ENCODE results near the gene SHCBP1L. TPM values are rescaled to one million over a fixed set of nuclear protein-coding genes. Genes with fewer than 3 reads are reported as not detected.

SHCBP1L gene
- polyA plus RNA-seq, 6 donors from 2014 or later, result not detected

GRCh38 chr1:182974506-182975191 is 21.7 kb upstream of the SHCBP1L start:
- no peaks in the 10 kb centered on the region for H3K9me3 Mint-ChIP-seq
- no peak overlapping the region for H3K4me3 Mint-ChIP-seq
- H3K27me3 Mint-ChIP-seq, result no peaks in the 10 kb centered on the region
- H3K4me1 Mint-ChIP-seq, result no peaks in the 10 kb centered on the region
- no peaks in the 10 kb centered on the region for H3K36me3 Mint-ChIP-seq
- DNase-seq (no peak), ATAC-seq (ENCODE audit: low read depth in 2 of 2) (no peak)
- peak overlapping the region in 1 of 6 donors; percentile 3 for H3K27ac Mint-ChIP-seq

DNA sequence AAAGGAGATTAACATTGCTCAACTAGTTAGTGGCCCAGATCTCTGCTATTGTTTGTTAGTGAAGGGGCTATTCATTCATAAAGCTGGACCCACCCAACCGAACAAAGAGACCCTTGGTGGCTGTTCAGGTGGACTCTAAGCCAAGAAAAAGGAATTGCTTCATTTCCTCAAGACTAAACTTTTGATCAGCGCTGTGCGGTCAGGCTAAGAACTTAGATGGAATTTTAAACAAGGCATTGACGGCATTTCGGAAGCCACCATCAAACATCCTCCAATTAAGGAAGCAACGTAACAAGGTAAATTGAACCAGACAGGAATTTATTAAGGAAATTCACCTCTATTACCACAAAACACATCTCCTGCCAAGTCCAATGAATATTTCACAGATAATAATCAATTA is 19.9 kb upstream of the SHCBP1L start:
- ATAC-seq (ENCODE audit: low read depth in 2 of 2) (no peak), DNase-seq (no peak)
- H3K4me1 Mint-ChIP-seq, result no peaks in the 10 kb centered on the region
- peaks cover 0 to 6% (median 0%) of the 10 kb centered on the region in 3 donors for H3K27me3 Mint-ChIP-seq
- H3K4me3 Mint-ChIP-seq, result no peak overlapping the region
- no peaks in the 10 kb centered on the region for H3K36me3 Mint-ChIP-seq
- H3K27ac Mint-ChIP-seq, result no peak overlapping the region
- no peaks in the 10 kb centered on the region for H3K9me3 Mint-ChIP-seq

DNA sequence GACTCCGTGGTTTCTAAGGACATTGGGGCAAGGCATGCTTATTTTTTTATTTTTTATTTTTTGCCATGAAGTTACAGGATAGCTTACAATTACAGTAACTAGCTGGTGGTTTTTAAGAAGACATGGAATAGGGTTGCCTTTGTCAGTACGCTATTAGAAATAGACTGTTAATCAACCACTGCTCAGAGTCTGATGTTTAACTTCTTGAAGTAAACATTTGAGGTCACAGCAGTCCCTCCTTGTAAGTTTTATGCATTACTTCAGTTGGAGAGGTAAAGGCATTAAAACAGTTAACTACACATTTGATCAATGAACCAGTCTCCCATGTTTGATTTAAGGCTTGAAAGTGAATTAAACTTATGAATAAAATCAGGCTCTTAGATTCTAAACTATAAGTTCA is 19.3 kb upstream of the SHCBP1L start:
- peaks cover 0 to 6% (median 0%) of the 10 kb centered on the region in 3 donors for H3K27me3 Mint-ChIP-seq
- DNase-seq, result no peak
- ATAC-seq (ENCODE audit: low read depth in 2 of 2), result no peak
- no peak overlapping the region for H3K27ac Mint-ChIP-seq
- no peaks in the 10 kb centered on the region for H3K4me1 Mint-ChIP-seq
- no peak overlapping the region for H3K4me3 Mint-ChIP-seq
- no peaks in the 10 kb centered on the region for H3K36me3 Mint-ChIP-seq
- H3K9me3 Mint-ChIP-seq, result no peaks in the 10 kb centered on the region

GRCh38 chr1:182971219-182971618 is 18.3 kb upstream of the SHCBP1L start:
- Mint-ChIP-seq H3K27ac (no peak overlapping the region), H3K4me1 (no peaks in the 10 kb centered on the region), H3K4me3 (no peak overlapping the region), H3K9me3 (no peaks in the 10 kb centered on the region), H3K27me3 (peaks cover 0 to 6% (median 0%) of the 10 kb centered on the region in 3 donors), H3K36me3 (no peaks in the 10 kb centered on the region)
- ATAC-seq (ENCODE audit: low read depth in 2 of 2) (no peak), DNase-seq (no peak)

- no peaks in the 10 kb centered on the region for H3K9me3 Mint-ChIP-seq
- ATAC-seq (ENCODE audit: low read depth in 2 of 2), result no peak
- H3K4me1 Mint-ChIP-seq, result no peaks in the 10 kb centered on the region
- no peak overlapping the region for H3K27ac Mint-ChIP-seq
- peaks cover 0 to 6% (median 0%) of the 10 kb centered on the region in 3 donors for H3K27me3 Mint-ChIP-seq
- no peak for DNase-seq
- H3K36me3 Mint-ChIP-seq, result no peaks in the 10 kb centered on the region
- no peak overlapping the region for H3K4me3 Mint-ChIP-seq
These were observed 16.1 kb upstream of the SHCBP1L start for GRCh38 chr1:182968836-182969734.

- Mint-ChIP-seq H3K27ac (peak overlapping the region in 1 of 6 donors; percentile 58), H3K9me3 (no peaks in the 10 kb centered on the region), H3K27me3 (peaks cover 0 to 6% (median 0%) of the 10 kb centered on the region in 3 donors), H3K4me3 (no peak overlapping the region), H3K36me3 (no peaks in the 10 kb centered on the region), H3K4me1 (no peaks in the 10 kb centered on the region)
- DNase-seq, result no peak
- no peak for ATAC-seq (ENCODE audit: low read depth in 2 of 2)
These were observed 15.3 kb upstream of the SHCBP1L start for GRCh38 chr1:182968151-182968741.

DNA sequence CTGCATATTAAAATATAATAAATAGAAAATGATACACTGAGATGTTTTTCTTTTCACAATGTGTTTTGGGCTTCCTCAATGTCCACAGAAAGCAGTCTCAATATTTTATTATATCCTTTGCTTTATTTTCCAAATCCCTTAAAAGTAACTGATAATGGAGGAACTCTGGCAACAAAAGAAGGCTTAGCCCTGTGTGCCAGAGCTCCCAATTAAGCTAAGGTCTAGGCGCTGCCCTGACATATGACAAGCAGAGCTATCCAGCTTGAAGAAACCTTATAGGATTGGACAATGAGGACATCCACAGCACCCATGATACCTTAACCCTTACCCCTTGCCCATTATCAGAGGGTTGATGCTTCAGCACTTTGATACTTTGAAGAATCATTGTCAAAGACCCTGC is 12.9 kb upstream of the SHCBP1L start:
- ATAC-seq (ENCODE audit: low read depth in 2 of 2), result no peak
- Mint-ChIP-seq H3K4me3 (no peak overlapping the region), H3K36me3 (no peaks in the 10 kb centered on the region), H3K9me3 (no peaks in the 10 kb centered on the region), H3K27me3 (peaks cover 0 to 6% (median 0%) of the 10 kb centered on the region in 3 donors), H3K4me1 (peaks cover 7 to 10% (median 9%) of the 10 kb centered on the region in 3 donors), H3K27ac (no peak overlapping the region)
- DNase-seq, result no peak

DNA sequence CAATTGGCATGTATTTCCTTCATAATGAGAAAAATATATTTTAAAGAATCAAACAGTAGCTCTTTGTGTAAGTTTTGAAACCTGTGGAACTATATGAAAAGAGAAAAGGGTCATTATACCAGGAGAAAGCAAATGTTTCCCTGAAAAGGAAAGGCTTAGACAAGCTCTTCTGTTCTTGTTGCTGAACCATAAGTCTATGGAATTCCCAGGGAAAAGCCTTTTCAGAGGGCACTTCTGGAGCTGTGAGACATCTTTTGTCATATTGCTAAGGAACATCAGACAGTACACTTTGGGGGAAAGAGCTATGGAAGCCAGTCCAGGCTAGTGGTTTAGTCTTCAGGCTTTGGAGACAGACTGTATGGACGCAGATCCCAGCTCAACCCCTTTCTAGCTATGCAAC is 12.1 kb upstream of the SHCBP1L start:
- Mint-ChIP-seq H3K27me3 (peaks cover 0 to 6% (median 0%) of the 10 kb centered on the region in 3 donors), H3K4me1 (peaks cover 7 to 10% (median 9%) of the 10 kb centered on the region in 3 donors), H3K4me3 (no peak overlapping the region), H3K27ac (no peak overlapping the region), H3K36me3 (no peaks in the 10 kb centered on the region), H3K9me3 (no peaks in the 10 kb centered on the region)
- ATAC-seq (ENCODE audit: low read depth in 2 of 2) (no peak), DNase-seq (no peak)

- Mint-ChIP-seq H3K27me3 (peaks cover 0 to 14% (median 6%) of the 10 kb centered on the region in 3 donors), H3K27ac (peak overlapping the region in 1 of 6 donors; percentile 26), H3K9me3 (no peaks in the 10 kb centered on the region), H3K36me3 (no peaks in the 10 kb centered on the region), H3K4me1 (peaks cover 7 to 10% (median 9%) of the 10 kb centered on the region in 3 donors), H3K4me3 (peak overlapping the region in 7 of 8 donors; percentile 48 to 74 (median 61))
- ATAC-seq (ENCODE audit: low read depth in 2 of 2), result peak; percentile 98
- peak; percentile 61 for DNase-seq
These were observed 9.7 kb upstream of the SHCBP1L start for GRCh38 chr1:182962554-182963115.

- Mint-ChIP-seq H3K36me3 (no peaks in the 10 kb centered on the region), H3K4me3 (no peak overlapping the region), H3K9me3 (no peaks in the 10 kb centered on the region), H3K4me1 (peaks cover 7 to 10% (median 9%) of the 10 kb centered on the region in 3 donors), H3K27me3 (peaks cover 13 to 25% (median 18%) of the 10 kb centered on the region in 3 donors), H3K27ac (no peak overlapping the region)
- no peak for ATAC-seq (ENCODE audit: low read depth in 2 of 2)
- no peak for DNase-seq
These were observed 7.1 kb upstream of the SHCBP1L start for GRCh38 chr1:182960046-182960445.

DNA sequence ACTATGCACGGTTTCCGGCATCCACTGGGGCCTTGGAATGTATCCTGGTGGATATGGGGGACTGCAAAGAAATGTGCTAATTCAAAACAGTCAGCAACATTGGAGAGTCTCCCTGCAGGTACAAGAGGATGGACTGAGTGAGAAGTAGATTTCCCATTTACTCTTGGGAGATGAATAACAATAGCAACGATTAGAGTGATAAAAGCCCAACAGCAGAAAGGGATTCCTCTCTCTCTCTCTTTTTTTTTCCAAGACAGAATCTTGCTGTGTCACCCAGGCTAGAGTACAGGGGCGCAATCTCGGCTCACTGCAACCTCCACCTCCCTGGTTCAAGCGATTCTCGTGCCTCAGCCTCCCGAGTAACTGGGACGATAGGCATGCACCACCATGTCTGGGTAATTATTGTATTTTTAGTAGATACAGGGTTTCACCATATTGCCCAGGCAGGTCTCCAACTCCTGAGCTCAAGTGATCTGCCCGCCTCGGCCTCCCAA is 5.0 kb upstream of the SHCBP1L start:
- H3K27me3 Mint-ChIP-seq, result peaks cover 25 to 31% (median 25%) of the 10 kb centered on the region in 3 donors
- no peak for ATAC-seq (ENCODE audit: low read depth in 2 of 2)

GRCh38 chr1:182956708-182957365 is 3.9 kb upstream of the SHCBP1L start:
- ATAC-seq (ENCODE audit: low read depth in 2 of 2) (no peak), DNase-seq (no peak)
- H3K4me3 Mint-ChIP-seq, result no peak overlapping the region
- no peaks in the 10 kb centered on the region for H3K9me3 Mint-ChIP-seq
- H3K27ac Mint-ChIP-seq, result no peak overlapping the region
- H3K4me1 Mint-ChIP-seq, result peaks cover 4 to 6% (median 4%) of the 10 kb centered on the region in 3 donors
- no peaks in the 10 kb centered on the region for H3K36me3 Mint-ChIP-seq
- H3K27me3 Mint-ChIP-seq, result peaks cover 31 to 40% (median 33%) of the 10 kb centered on the region in 3 donors

More for the DNA sequence above, 5.0 kb upstream of the SHCBP1L start:
- Mint-ChIP-seq H3K4me1 (peaks cover 6 to 9% (median 8%) of the 10 kb centered on the region in 3 donors), H3K4me3 (no peak overlapping the region), H3K27ac (no peak overlapping the region), H3K36me3 (no peaks in the 10 kb centered on the region), H3K9me3 (no peaks in the 10 kb centered on the region)
- DNase-seq, result no peak
